Measurements from ENCODE around the gene CLASP2.
"Not testable (repeated sequence)": the region's sequence is repeated elsewhere in the genome, so short reads cannot be mapped to it uniquely, and the experiment has no call there.

The CLASP2 gene

DNA sequence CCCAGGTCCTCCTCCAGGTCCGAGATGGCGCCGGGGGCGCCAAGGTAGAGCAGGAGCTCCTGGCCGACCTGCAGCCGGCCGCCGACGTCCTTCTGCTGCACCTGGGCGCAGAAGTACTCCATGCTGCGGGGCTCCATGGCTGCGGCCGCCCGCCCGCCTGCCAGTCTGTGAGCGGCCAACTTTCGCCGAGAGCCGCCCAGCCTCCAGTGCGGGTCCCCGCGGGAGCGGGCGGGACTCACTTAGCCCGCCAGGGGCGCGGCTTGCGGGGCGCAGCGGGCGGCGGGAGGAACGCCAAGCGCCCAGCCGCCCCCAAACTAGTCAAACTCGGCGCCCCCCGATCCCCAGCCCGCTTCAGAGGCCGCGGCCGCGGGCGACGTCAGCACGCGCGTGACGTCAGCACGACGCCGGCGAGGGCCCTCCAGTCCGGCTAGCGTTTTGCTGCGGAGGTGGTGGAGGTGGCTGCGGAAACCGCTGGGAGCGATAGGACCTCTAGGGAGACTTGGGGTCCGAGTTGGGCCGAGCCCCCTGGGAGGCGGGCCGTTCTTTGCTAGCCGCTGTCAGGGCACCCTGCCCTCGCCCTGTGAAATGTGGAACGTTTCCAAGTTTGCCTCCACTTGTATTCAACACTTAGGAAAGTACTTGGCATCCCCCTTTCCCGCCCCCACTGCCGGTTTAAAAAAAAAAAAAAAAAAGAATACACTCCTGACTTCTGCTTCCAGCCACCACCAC, at the start of gene CLASP2:
Gene CLASP2, minus strand, starts transcription at position 389 of the 729 bp plus-strand sequence. Its CDS starts 252 bp downstream, at position 137.
- DNase-seq, result peak; percentile 81

DNA sequence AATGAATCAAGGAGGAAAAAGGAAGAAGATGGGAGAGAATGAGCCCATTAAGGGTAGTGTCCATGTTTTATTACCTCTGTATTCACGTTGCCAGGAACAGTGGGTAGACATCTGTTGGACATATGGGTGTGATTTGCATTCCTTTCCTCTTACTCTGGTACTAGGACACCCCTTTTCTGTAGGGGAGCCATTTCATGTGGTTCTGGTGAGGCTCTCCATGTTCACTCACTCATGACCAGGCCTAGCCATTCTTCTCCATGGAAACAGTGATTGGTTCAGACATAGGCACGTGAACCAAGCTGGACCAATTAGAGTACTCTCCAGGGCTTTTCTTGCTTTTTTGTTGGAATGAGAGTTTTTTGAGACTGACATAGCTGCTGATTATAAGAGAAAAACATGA, 40.8 kb upstream of the CLASP2 start:
- no peak for DNase-seq

DNA sequence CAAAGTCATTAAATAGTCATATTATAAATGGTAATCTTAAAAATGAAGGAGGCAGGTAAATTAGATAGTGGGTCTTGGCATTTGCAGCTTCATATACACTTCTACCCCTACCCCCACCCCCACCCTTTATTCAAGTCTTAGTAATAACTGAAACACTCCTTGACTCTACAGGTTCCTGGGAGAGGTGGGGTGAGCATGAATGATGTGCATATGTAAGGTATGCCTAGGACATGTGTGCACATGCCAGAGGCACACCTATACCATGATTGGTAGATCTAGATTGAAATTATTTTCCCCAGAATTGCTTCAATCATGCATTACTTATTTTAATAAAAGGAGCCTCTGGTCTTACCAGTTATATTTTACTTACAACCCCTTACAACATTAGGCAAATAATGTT, 40.2 kb upstream of the CLASP2 start:
- DNase-seq, result no peak

DNA sequence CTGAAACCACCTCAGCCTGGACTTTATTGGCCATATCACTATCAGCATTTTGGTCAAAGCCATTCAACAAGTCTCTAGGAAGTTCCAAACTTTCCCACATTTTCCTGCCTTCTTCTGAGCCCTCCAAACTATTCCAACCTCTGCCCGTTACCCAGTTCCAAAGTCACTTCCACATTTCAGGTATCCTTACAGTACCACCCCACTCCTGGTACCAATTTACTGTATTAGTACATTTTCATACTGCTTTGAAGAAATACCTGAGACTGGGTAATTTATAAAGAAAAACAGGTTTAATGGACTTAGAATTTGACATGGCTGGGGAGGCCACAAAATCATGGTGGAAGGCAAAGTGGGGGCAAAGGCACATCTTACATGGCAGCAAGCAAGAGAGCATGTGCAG, 36.3 kb upstream of the CLASP2 start:
- not testable (repeated sequence) for DNase-seq

DNA sequence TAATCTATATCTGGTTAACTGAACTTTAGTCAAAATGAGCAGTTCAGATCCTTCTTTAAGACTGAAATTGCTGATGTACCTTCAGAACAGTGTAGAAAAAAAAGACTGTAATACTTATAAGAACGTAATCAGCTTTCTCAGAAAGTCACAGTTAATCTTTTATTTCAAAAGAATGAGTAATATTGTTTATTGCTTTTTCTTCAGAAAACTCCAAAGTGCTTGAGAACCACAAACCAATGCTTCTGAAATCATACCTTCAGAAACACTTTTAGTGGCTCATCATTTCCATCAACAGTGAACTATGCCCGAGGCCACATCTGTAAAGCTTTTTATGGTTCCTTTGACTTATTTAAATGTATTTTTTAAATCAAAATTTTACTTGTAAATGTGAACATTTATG, 33.3 kb upstream of the CLASP2 start:
- no peak for DNase-seq

DNA sequence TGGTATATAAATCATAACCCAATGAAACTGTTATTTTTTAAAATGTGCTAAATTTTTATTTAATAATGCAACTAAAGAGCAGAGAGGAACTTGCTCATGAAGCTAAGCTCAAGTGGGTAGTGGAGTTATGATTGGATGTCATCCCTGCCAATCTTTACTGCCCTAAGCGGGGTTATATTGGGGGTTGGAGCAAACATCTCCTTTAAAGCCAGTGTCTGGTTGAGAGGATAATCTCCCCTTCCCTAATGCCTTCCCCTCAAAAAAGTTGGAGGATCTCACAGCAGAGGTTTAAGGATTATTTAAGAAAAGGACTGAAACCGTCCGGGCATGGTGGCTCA, 32.1 kb upstream of the CLASP2 start:
- DNase-seq, result no peak

DNA sequence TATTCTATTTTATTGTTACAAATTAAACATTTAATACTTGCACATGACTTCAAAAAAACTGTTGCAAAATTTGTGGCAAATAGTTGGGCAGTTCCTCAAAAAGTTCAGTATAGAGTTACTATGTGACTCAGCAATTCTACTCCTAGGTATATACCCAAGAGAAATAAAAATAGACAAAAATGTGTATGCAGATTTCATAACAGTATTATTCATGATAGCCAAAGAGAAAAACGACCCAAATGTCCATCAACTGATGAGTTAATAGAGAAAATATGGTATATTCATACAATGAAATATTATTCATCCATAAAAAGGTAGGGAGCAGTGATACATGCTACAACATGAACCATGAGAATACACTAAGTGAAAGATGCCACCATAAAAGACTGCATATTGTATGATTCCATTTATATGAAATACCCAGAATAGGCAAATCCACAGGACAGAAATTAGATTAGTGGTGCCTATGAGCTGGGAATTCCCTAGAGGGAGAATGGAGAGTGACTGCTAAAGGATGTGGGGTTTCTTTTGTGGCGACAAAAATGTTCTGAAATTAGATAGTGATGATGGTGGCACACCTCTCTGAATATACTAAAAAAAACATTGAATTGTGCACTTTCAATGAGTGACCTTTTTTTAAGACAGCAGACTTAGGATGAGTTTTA, 31.6 kb upstream of the CLASP2 start:
- DNase-seq, result no peak

DNA sequence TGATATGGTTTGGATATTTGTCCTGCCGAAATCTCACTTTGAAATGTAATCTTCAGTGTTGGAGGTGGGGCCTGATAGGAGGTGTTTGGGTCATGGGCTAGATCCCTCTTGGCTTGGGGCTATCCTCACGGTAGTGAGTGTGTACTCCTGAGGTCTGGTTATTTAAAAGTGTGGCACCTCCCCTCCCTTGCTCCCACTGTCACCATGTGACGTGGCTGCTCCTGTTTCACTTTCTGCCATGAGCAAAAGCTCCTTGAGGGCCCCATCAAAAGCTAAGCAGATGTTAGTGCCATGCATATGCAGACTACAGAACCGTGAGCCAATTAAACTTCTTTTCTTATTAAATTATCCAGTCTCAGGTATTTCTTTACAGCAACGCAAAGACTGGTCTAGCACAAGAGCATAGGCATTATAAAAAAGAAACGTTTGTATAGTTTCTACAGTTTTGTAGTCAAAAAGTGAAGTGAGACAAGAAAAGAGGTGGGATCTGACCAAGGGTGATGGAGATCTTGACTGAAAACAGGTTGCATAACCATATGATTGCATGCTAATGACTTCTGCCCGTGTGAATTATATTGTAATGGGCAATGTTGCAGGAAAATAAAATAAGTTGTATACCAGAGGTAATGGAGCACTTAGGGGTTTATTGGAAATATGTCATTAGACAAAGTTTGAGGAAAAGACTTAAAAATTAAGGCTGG, 28.5 kb upstream of the CLASP2 start:
- DNase-seq, result no peak

DNA sequence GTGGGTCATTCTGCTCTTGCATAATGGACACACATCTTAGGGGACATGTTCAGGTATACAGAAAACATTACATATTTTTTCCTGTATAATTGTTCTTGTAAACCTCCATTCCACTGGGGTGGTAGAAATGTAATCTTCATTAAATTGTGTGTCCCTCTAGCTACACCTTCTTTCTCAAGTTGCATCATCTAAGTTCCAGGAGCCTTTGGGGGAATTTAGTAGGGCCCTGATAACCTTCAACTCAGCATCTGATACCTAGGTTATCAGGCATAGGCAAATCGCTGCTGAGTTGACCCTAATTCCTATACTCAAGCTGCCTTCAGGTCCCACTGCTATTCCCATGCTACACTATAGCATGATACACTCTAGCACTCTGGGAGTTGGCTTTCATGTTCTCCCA, 19.1 kb upstream of the CLASP2 start:
- DNase-seq, result no peak

DNA sequence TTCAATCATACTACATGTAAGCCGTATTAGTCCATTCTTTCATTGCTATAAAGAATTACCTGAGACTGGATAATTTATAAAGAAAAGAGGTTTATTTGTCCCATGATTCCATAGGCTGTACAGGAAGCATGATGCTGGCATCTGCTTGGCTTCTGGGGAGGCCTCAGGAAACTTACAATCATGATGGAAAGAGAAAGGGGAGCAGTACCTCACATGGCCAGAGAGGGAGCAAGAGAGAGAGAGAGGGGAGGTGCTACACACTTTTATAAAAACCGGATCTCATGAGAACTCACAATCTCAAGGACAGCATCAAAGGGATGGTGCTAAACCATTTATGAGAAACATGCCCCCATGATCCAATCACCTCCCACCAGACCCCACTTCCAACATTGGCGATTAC, 14.3 kb upstream of the CLASP2 start:
- DNase-seq, result no peak

DNA sequence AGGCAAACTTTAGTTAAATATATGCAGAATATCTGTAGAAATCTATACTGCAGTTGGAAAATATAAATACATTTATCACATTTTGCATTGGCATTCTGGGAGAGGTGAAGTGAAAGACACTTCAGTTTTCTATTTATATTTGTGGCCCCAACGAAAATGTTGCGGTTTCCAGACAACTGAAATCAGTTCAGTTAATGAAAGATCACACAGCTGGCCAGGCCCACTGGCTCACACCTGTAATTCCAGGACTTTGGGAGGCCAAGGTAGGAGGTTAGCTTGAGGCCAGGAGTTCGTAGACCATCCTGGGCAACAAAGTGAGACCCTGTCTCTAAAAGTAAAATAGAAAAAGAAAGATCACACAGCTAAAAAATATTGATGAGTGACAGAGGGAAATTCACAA, 11.9 kb upstream of the CLASP2 start:
- no peak for DNase-seq

DNA sequence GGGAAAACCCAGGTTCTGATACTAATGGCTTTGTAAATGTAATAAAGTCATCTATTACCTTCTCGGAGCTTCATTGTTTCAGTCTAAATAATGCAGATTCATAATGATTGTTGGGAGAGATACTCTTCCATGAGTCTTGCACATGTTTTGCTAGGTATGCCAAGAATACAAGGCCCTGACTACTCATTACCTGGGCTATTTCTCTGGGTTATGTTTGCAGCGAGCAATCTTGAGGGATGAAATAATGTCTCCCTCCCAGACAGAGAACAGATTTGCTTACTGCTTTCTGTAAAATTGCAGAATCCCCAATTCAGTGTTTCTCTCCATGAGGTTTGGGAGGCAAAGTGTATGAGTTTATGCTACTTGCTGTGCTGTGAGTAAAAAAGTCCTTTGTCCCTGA, 6.2 kb upstream of the CLASP2 start:
- DNase-seq, result no peak

DNA sequence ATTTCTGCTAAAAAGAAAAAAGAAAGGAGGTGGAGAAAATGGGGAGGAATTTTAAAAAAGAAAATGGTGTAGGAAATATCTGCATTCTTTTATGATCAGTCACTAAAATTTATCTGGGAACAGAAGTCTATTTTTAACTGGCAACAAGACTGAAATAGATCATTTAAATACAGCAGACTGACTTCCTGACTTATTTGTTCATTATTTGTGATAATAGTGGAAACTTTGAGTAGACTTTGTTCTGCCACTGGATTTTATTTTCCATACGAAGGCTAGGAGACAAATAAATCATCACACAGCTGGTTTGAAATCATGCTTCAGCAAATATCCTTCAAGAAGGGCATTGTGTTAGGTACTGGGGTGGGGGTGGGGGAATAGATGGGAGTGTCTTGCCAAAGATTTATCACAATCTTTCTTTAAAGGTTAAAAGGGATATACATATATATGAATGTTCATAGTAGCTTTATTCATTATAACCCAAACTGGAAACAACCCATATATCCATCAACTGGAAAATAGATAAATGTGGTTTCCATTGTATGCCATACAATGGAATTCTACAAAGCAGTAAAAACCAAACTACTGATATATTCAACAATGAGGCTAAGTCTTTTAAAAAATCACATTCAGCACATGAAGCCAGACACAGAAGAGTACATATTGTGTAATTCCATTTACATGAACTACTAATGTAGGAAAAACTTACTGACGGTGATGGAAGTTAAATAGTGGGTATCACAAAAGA, 4.7 kb upstream of the CLASP2 start:
- DNase-seq, result no peak

DNA sequence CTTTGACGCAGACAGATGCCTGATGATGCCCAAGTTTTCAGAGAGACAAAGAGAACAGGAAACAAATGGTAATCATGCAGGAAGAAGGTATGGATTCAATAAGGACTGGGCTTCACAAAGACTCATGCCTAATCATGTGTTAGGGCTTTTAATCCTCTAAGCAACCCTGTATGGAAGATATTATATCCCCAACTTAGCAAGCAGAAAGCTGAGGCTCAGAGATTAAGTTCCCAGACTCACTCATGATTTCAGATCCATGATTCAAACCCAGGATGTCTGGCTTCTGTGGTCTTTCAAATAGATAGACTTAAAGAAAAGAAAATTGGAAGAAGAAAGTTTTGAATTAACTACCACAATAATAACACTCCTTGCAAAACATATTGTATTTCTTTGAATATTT, 4.1 kb upstream of the CLASP2 start:
- no peak for DNase-seq

DNA sequence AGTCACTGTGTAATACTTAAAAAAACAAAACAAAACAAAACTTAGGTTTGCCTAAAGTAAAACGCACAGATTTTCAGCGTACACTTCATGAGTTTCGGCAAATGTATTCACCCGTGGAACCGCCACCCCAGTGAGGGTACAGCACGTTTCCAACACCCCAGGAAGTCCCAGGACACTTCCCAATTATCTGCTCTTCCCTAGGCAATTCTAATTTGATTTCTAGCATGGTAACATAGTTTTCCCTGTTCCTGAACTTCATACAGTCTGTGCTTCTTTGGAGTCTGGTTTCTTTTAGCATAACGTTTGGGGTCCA, 497 bp upstream of the CLASP2 start:
- no peak for DNase-seq

DNA sequence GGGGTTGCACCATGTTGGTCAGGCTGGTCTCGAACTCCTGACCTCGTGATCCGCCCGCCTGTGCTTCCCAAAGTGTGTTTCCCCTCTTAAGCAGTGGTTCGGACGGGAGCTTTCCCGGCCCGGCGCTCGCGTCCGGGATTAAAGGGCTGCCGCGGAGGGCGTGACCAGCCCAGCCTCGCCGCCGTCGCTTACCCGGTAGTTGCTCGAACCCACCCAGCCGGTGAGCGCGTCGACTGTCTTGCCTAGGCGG, 513 bp downstream of the CLASP2 start:
- DNase-seq, result no peak

DNA sequence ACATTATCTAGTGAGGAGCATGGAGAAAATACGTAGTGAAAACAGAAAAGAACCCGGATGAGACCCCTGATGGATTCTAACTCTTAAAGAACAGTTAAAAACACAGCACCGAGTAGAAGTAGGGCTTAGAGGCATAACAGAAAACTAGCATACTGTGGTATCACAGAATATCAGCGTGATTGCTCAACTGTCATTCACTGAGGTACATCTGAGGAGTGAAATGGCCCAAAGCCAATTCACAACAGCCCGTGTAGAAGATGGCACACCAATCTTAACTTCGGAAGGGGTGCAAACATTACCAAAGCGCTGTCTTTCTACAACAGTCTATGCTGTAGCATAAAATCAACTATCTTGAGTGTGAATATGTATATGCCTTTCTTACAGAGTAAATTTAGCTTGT, 1.8 kb downstream of the CLASP2 start:
- DNase-seq, result no peak

DNA sequence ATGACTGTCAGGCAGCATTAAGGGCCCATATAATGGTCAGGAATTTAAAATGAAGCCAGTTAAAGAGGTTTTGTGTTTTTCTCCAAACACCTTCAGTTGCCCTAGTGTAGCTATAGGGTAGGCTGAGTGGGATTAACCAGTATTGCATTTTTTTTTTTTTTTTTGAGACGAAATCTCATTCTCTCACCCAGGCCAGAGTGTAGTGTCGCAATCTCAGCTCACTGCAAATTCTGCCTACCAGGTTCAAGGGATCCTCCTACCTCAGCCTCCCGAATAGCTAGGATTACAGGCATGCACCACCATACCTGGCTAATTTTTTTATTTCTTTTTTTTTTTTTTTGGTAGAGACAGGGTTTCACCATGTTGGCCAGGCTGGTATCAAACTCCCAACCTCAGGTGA, 7.0 kb downstream of the CLASP2 start:
- DNase-seq, result no peak

DNA sequence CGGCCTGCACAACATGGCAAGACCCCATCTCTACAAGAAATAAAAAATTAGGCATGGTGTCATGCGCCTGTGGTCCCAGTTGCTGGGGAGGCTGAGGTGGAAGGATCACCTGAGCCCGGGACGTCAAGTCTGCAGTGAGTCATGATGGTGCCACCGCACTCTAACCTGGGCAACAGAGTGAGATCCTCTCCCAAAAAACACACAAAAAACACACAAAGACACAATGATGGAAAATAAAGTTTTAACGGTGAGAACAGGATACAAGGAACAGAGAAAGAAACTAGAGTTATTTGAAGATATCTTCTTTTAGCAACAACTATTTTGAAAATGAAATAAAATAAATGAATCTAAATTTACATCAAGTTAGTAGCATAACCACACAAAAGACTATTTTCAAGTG, 12.0 kb downstream of the CLASP2 start:
- DNase-seq, result no peak

DNA sequence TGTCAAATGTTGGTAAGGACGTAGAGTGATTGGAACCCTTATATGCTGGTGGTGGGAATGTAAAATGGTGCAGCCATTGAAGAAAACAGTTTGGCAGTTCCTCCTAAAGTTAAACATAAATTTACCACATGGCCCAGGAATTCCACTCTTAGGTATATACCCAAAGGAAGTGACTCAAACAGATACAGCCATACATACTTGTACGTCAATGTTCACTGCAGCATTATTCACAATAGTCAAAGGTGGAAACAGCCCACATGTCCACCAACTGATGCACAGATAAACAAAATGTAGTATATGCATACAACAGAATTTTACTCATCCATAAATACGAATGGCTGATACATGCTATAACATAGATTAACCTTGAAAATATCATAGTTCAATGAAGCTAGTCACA, 13.2 kb downstream of the CLASP2 start:
- DNase-seq, result no peak

DNA sequence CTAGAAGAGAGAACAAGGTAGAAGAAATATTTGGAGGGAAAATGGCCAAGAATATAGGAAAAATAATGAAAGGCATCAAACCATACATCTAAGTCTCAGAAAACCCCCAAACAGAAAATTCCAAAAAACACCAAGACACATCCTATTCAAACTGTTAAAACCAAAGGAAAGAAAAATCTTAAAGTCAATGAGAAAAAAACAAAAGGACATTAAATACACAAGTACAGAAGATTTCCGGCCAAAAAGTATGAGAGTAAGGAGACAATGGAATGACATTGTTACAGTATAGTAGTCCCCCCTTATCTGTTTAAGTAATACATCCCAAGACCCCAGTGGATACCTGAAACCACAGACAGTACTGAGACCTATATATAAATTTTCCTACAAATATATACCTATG, 18.8 kb downstream of the CLASP2 start:
- DNase-seq, result no peak

DNA sequence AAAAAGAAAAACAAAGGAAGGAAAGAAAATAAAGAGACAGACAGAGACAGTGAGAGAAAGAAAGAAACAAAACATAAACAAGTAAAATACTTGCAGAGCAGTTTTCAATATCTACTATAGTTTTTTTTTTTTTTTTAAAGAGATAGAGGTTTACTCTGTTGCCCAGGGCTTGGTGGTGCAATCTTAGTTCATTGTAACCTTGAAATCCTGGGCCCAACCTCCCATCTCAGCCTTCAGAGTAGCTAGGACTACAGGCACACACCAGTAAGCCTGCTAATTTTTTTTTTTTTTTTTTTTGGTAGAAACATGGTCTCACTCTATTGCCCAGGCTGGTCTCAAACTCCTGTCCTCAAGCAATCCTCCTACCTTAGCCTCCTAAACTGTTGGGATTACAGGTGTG, 23.1 kb downstream of the CLASP2 start:
- no peak for DNase-seq

DNA sequence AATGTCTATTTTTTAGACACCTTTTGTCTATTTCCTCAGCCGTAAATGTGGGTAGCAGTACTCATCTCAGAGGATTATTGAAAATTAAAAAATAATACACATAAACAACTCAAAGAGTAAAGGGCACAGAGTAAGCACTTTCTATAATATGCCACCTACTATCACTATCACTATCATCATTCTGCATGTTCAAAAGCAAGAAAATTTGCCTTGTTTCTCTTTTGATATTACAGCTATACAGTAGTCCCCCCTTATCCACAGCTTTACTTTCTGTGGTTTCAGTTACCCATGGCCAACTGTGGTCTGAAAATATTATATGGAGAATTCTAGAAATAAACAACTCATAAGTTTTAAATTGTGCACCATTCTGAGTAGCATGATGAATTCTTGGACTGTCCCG, 27.7 kb downstream of the CLASP2 start:
- no peak for DNase-seq

DNA sequence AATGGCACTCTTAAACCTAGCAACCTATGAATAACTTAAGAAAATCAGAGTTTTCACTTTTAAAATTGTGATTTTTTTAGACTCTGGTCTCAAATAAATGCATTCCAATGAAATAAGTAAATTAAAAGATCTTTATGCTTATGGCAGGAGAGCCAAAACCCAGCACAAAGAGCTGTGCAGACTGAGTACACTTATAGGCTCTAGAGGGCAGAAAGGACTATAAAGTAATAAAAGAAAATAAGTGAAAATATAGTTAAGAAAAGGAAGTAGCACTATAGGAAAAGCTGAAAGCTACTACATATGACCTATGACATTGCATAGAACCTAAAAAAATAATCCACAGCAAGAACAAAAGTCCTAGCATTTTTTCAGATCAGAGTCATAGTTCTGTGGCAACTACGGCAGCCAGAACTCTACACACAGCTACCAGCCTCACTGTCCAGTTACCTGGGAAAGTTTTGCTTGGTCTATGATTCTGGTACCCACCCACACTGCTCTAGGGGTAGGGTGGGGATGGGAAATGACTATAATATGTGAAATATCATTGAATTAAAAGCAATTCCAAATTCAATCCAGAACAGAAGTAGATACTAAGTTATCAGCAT, 30.5 kb downstream of the CLASP2 start:
- no peak for DNase-seq
